Measurements from ENCODE around the gene TERT.
A peak's percentile ranks its signal among the peaks of the same experiment; 100 is the strongest.

DNA sequence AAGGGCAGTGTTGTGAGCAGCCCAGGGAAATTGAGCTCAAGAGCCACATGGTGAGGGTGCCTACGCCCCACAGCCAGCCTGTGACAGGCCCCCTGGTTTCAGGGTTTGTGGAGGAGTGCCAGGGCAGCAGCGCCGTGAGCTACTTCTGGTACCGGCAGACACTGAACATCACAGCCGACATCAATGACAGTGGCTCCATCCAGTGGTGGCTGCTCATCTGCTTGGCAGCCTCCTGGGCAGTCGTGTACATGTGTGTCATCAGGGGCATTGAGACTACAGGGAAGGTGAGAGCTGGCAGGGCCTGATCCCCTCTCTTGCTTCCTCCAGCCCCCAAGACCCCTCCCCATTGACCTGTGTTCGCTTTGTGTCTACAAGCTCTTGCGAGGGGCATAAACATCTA is 59.5 kb downstream of the TERT start:
- peak; percentile 36 for TF ChIP-seq CTCF (conservative IDR thresholded peaks at IDR 0.05; ENCODE audit: low read length)
- TF ChIP-seq EZH2phosphoT487 (IDR thresholded peaks at IDR 0.05; ENCODE audit: borderline replicate concordance): no peak
